Tongue (tissue), 2 donors: Measurements from ENCODE around the gene OTOGL. TPM values are rescaled to one million over a fixed set of nuclear protein-coding genes. Genes with fewer than 3 reads are reported as not detected.
"Not testable (repeated sequence)": the region's sequence is repeated elsewhere in the genome, so short reads cannot be mapped to it uniquely, and the experiment has no call there.

ENCODE experiments used
- DNase-seq: peaks from one replicate; pipeline ENCODE4 v3.0.0-alpha.2; 2015
- total RNA-seq: library from RNA; depleted of rRNA; stranded (reverse); fragments of >200 nt; gene quantifications from one replicate; pipeline ENCODE4 v1.2.3, GENCODE V29; 2014

Gene OTOGL
- total RNA-seq, 1 donor from 2014 or later = 0.41 TPM

GRCh38 chr12:80291108-80291754 lies 191.9 kb downstream of the OTOGL start:
- DNase-seq = no peak

DNA sequence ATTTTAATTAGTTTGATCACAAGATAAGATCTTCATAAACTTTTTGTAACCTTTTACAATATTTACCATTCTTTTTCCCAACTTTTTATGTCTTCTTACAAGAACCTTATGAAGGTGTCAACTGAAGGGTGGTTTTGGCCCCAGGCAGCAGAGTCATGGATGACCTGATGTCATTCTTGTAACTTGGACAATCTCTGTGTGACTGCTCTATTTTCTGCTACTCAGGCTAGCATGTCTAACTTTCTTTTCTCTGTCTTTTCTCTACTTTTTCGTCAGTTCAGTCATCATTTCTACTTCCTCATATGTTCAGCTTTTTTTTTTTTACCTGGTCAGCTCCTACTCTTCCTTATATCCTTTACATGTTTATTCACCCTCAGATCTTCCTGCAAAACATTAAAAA lies 194.0 kb downstream of the OTOGL start:
- DNase-seq = no peak

DNA sequence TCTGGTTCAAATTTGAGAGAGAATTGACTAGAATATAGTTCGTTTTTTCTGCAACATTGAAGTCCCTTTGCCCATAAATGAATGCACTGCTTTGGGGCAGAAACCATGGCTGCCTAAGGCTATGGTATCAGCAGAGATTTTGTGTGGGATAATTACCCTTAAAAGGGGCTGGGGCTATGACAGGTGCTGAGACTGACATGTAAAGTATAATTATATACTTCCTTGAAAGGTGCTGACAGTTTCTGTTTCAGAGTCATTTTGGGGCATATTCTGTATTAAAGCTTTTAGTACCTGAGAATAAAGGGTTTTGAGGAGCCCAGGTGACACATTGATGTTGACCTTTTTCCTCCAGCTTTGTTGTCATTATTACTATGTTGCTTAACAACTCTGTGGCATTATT lies 194.4 kb downstream of the OTOGL start:
- DNase-seq = no peak

- DNase-seq = no peak
Measured at GRCh38 chr12:80299219-80299618, 199.9 kb downstream of the OTOGL start.

DNA sequence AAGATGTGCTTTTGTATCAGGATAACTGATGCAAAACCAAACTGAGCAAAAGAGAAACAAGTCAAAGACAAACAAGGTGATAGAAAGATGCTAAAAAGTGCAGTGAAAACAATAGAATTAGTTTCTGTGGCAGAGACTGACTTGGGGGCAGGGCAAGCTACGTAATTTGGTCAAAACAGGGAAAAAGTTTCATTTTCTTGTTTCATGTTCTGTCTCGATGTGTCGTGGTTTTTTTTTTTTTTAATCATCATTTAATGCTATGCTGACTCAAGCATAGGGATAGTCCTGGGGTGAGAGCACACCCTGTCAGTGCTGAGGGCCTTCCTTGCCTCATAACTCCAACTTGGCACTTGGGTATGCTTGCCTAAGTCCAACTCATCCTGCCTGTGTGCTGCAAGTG lies 200.6 kb downstream of the OTOGL start:
- DNase-seq = no peak

GRCh38 chr12:80307436-80307835 lies 208.1 kb downstream of the OTOGL start:
- DNase-seq = not testable (repeated sequence)

- no peak for DNase-seq
Measured at GRCh38 chr12:80313209-80313608, 213.9 kb downstream of the OTOGL start.

DNA sequence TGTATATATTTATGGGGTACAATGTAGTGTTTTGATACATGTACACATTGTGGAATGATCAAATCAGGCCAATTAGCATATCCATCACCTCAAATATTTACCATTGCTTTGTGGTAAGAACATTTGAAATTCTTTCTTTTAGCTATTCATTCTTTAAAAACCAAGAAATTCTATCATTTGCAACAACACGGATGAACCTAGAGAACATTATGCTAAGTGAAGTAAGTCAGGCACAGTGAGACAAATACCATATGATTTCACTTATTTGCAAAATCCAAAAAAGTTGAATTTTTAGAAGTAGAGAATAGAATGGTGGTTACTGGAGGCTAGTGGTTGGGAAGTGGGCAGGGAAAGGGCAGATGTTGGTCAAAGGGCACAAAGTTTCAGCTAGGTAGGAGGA lies 215.4 kb downstream of the OTOGL start:
- DNase-seq = no peak

DNA sequence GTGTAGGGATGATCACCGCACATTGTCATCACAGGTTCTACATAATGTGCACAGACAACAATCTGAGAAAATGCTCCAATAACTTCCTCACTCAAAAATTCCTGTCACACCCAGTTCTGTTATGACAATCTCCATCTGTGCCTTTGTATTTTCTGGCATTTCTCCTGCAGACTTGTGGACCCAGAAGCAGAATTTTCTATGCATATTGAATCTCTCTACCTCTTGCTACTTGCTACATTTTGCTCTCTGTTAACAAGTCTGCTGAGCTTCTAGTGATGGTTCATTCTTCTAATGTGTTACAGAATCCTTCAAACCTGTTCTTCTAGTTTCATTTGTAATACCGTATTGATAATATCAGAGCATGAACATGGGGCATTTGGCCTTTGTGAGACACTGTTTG lies 216.9 kb downstream of the OTOGL start:
- DNase-seq = no peak

GRCh38 chr12:80317307-80317706 lies 218.0 kb downstream of the OTOGL start:
- DNase-seq = no peak

- DNase-seq = no peak
Measured at GRCh38 chr12:80317899-80318298, 218.6 kb downstream of the OTOGL start.

GRCh38 chr12:80320121-80320678 lies 220.9 kb downstream of the OTOGL start:
- DNase-seq = no peak

GRCh38 chr12:80321653-80322052 lies 222.3 kb downstream of the OTOGL start:
- peak; percentile 55 for DNase-seq

- peak; percentile 19 for DNase-seq
Measured at GRCh38 chr12:80325167-80325959, 226.0 kb downstream of the OTOGL start.

DNA sequence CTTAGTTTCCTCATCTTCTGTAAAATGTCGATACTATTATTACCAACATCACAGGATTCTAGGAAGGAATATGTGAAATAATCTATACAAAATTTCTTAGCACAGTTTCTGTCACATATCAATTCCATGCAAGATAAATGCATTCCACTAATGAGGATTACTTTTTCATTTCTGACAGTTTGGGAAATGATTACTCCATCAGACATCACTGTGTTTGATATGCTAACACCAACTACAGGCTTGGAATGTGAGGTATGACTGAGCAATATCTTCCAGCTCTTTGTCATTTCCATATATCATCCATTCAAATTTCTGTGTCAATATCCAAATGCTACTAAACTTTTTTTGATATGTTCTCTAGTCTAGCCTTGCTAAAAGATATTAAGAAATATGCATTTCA lies 233.5 kb downstream of the OTOGL start:
- DNase-seq = no peak

DNA sequence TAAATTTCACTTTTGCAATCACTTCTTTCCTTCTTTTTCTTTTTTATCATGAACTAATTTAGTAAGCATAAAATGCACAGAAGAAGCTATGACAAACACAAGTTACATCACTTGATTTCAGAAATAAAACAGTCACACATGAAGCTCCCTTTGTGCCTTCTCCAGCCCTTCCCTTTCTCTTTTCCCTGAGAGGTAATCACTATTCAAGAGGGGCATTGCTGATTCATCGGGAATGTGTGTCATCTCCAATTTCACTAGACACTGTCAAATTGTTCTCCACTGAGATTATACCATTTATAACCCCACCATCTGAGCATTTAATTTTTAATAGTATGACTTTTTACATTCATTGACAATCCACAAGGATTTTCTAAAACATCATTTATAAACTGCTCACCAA lies 253.1 kb downstream of the OTOGL start:
- DNase-seq = no peak

DNA sequence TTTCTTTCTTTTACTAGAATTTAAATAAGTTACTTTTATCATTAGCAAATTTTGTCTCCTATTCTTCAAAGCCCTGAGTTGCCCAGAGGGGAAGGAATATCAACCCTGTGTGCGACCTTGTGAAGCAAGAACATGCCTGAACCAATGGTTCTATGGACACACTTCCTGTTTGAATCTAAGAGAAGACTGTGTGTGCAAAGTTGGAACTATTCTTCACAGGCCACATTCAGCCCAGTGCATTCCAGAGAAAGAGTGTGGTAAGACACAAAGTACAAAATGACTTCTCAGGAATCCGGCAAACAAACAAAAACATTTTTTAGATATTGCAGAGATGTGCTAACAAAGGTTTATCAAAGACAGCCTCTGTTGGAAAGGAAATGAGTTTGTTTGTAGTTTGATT lies 253.9 kb downstream of the OTOGL start:
- no peak for DNase-seq

- DNase-seq = no peak
Measured at GRCh38 chr12:80356097-80356496, 256.8 kb downstream of the OTOGL start.

- no peak for DNase-seq
Measured at GRCh38 chr12:80359703-80360102, 260.4 kb downstream of the OTOGL start.

DNA sequence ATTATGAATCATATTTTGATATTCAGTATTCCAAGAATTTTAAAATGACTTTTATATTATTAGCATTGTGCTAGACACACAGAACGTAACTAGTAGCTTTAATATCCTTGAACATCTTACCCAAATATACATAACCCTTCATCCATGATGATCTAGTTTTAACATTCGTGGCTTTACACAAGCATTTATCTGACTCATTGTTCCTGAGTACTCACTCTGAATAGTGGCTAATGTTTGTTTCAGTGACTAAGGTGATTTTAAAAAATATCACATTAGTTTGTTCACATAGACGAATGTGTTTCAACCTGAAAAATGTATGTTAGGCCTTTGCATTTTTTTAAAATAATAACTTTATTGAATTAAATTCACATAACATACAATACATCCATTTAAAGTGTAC lies 264.7 kb downstream of the OTOGL start:
- no peak for DNase-seq

DNA sequence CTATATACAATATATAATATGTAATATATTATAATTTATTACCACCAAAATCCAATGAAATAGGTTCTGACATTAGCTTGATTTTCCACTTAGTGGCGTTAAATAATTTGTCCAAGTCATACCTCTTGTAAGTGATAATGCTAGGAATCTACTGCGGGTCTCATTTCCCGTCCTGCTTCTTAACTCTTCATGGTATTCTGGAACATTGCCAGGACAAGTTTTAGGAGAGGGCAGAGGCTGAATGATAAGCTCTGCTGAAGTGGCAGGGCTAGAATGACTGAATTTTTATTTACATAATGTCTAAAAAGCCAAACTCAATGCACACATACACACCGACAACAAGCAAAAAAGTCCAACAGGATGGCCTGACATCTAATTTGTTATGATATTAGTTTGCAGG lies 274.3 kb downstream of the OTOGL start:
- peak; percentile 6 for DNase-seq

GRCh38 chr12:80374615-80375014 lies 275.3 kb downstream of the OTOGL start:
- no peak for DNase-seq

GRCh38 chr12:80377140-80377794 lies 277.9 kb downstream of the OTOGL start:
- DNase-seq = no peak
